DMS 273 treated with DMSO at 0.1 percent for 48 hours (cell line): ENCODE results near the gene GDPD4.

ENCODE experiments used
- DNase-seq: peaks from one replicate; lab custom pipeline; 2025; lab: John Stamatoyannopoulos, UW

Gene GDPD4

DNA sequence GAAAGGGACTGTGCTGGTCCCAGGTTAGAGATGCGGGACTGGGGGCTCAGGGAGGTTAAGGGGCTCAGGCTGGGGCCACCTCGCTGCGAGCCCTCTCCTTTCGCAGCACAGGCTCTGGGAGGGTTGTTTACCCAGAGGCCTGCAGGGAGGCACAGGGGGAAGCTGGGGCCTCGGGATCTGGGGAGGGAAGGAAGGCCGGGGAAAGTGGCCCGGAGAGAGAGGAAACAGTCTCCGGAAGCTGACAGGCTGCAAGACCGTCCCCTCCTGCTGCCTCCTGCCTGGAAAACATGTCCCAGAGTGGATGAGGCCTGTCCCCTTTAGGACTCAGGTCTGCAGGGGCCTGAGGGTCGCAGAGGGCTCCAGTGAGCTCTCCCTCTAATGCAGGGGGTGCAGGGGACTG, 128.0 kb downstream of the GDPD4 start:
- DNase-seq = no peak

DNA sequence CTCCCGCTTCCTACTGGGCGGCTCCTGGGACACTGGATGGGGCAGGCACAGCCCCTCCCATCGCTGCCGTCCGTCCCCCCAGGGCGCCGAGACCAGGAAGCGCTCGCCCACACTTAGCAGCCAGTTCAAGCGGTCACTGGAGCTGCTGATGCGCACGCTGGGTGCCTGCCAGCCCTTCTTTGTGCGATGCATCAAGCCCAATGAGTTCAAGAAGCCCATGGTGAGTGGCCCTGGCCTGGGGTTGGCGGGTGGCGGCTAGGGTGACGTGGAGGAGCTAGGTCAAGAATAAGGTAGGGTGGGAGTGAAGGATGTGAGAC, 128.9 kb downstream of the GDPD4 start:
- DNase-seq = no peak

- DNase-seq = no peak
Measured at GRCh38 chr11:77171885-77172665, 129.4 kb downstream of the GDPD4 start.

GRCh38 chr11:77171254-77171653, 130.2 kb downstream of the GDPD4 start:
- no peak for DNase-seq

DNA sequence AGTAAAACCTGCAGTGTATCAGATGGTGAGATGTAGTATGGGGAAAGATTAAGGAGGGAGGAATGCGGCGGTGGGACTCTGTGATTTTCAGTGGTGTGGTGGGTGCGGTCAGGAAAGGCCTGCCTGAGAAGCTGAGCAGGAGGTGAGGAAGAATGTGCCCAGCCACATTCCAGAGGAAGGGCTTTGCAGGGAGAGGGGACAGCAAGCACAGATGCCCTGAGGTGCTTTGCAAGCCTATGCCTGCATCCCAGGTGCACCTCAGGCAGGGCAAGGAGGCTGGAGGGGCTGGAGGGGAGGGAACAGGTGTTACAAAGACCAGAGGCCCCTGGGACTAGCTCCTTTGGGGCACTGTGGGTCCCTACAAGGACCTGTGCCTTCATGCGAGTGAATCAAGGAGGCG, 131.4 kb downstream of the GDPD4 start:
- no peak for DNase-seq

DNA sequence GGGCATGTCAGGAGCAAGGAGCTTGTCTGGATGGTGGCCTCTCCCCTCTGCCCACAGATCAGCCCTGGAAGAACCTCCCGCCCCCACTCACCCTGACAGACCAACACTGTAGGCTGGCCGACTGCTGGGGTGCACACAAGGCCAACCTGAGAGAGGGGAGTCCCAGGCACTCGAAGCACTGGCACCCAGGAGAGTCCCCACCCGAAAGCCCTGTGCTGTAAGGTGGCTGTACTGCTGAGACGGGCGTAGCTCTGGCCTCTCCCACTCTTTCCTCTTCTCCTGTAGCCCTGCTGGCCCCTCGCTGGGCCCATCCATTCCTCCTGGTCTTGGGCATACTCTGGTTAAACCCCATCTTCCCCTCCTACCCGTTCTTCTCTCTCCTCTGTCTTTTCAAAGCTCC, 133.7 kb downstream of the GDPD4 start:
- no peak for DNase-seq

GRCh38 chr11:77167111-77167626, 134.3 kb downstream of the GDPD4 start:
- no peak for DNase-seq
